Stimulated activated CD4-positive, alpha-beta T cell treated with anti-CD3 and anti-CD28 coated beads, Interleukin-15, amount 100 ng/mL, for 24 hours (primary cell): ENCODE results near the gene RHCG.
"Not testable (repeated sequence)": the region's sequence is repeated elsewhere in the genome, so short reads cannot be mapped to it uniquely, and the experiment has no call there.

Experiments used
- DNase-seq: peaks from one replicate; pipeline ENCODE4 v3.0.0-alpha.2; 2020

Gene RHCG

DNA sequence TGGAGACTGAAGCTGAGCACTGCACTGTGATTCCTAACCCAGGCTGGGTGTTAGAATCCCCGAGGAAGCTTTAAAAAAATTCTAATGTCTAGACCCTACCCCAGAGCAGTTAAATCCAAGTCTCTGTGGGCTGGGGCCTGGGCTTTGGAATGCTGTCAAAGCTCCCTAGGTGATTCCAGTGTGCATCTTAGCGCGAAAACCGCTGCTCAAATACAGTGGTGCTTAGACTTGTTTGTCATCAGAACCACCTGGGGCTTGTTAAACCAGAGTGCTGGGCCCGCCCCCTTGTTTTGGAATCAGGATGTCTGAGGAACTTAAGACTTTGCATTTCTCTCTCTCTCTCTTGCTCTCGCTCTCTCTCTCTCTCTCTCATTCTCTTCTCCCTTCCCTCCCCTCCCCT, 20.7 kb downstream of the RHCG start:
- DNase-seq: no peak

- peak; percentile 60 for DNase-seq
Observed at GRCh38 chr15:89472785-89473256, 23.6 kb downstream of the RHCG start.

DNA sequence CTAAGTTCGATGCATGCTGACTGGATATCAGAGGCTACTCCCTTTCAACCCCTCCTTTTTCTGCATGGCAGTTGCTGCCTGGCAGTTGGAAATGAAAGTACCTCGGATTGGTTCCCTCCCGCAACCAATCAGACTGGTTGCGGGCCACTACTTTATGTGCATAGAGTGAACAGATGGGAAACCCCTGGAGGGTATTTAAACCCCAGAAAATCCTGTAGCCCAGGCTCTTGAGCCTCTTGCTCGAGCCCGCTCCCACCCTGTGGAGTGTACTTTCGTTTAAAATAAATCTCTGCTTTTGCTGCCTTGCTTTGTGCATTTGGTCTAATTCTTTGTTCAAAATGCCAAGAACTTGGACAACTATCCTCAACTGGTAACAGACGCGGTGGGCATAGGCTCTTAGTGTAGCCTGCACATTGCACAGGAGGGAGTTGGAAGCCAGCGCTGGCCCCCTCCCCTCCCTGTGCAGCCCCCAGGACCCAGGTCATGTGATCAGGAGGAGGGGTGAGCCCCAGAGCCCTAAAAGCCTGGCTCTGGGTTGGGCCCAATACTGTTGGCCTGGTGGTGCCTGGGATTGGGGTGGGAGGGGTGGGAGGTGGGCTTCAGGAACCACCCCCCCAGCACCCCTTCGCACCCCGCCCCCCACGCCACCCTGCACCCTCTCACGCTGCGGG, 26.8 kb downstream of the RHCG start:
- DNase-seq: no peak

DNA sequence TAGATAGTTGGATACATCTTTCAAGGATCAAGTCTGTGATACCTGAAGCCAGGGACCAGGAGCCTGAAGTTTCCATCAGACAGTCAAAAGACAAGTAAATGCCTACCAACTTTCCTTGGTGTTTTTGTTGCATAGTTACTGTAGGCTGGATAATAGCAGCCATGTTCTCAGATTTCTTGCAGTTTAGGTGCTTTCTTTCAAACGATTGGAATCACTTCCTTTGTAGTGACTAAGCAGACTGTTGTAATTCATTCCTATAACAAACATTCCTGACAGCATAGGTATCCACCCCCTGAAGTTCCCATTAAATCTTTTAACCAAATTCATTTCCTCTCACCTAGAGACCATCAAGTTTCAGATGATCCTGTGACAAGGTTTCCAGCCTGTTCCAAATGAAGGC, 27.6 kb downstream of the RHCG start:
- not testable (repeated sequence) for DNase-seq

DNA sequence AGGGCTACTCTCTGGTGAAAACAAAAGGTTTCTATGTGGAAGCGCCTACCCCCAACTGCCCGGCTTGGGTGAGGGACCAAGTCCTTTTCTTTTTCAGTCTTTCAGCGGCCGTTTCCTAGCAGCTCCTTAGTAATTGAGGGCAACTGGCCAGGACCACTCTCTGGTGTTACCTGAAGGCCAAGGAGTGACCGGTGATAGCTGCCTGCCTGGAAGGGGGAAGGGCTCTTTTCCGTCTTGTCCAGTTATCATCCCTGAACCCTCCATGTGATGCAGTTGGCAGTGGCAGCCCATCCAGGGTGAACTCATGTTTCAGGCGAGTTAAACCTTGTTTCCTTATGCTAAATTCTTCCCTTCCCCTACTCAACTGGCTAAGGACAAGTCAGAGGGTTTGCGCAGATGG, 33.3 kb downstream of the RHCG start:
- DNase-seq: no peak

GRCh38 chr15:89462198-89462912, 34.0 kb downstream of the RHCG start:
- no peak for DNase-seq

GRCh38 chr15:89461386-89461785, 35.0 kb downstream of the RHCG start:
- no peak for DNase-seq

GRCh38 chr15:89460048-89460447, 36.3 kb downstream of the RHCG start:
- no peak for DNase-seq

- no peak for DNase-seq
Observed at GRCh38 chr15:89459271-89460038, 36.9 kb downstream of the RHCG start.

DNA sequence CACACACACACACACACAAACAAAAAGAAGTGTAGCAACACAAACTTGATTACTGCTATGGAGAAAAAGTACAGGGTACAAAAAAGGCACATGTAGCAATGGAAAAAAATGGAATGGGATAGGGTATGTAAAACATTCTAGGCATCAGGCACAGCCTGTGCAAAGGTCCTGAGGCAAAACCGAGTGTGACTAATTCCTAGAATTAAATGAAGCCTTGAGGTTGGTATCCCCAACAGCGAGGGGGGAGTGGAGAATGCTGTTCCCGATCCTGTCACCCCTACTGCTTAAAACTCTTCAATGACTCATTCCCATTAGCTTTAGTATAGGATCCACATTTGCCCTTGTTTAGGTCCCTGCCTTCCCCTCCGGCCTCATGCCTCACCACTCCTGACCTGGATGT, 37.9 kb downstream of the RHCG start:
- no peak for DNase-seq

DNA sequence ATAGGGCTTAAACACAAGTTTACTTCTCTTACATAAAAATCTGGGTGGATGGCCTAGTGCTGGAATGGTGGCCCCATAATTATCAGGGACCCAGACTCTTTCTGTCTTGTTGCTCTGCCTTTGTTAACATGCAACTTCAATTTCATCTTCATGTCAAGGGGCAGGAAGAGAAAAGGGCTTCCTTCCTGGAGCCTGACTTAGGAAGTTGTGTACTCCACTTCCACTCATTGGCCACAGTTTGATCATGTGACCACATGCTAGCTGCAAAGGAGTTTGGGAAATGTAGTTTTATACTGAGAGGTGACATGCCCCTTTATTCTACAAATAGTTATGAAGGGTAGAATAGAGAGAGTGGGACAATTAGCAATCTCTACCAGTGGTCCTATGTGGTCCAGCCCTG, 39.3 kb downstream of the RHCG start:
- no peak for DNase-seq

DNA sequence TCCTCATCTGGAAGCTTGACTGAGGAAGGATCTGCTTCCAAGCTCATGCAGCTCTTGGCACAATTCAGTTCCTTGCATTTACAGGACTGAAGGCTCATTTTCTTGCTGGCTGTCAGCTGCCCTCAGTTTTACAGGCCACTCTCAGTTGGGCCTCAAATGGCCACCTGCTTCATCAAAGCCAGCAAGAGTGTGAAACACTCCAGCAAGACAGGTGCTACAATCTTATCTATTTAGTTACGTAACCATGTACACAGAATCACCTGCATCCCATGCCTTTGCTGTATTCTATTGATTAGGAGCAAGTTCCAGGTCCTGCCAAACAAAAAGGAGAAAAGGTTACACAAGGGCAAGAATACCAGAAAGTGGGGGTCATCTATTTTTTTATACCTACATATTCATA, 40.8 kb downstream of the RHCG start:
- DNase-seq: no peak

GRCh38 chr15:89452330-89452836, 44.0 kb downstream of the RHCG start:
- no peak for DNase-seq

- DNase-seq: no peak
Observed at GRCh38 chr15:89451846-89452245, 44.5 kb downstream of the RHCG start.

- DNase-seq: no peak
Observed at GRCh38 chr15:89450076-89451006, 46.0 kb downstream of the RHCG start.

GRCh38 chr15:89448825-89449224, 47.6 kb downstream of the RHCG start:
- no peak for DNase-seq

DNA sequence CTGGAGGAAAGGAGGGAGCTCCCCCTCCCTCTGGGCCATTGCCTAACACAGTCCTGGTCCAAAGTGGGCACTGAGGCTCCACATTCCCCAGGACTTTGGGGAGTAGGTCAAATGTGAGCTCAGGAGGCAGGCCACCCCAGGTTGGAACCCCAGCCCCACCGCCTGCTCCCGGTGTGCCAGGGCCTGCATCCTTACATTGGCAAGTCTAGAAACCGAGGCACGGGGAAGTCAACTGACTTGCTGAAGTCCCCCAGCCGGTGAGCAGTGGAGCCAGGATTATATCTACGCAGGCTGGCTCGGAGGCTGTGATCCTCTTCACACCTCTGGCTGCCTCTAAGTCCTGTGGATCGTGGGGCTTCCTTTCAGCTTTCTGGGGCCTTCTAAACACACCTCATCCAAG, 48.7 kb downstream of the RHCG start:
- no peak for DNase-seq

GRCh38 chr15:89446255-89446891, 50.0 kb downstream of the RHCG start:
- no peak for DNase-seq

GRCh38 chr15:89445518-89445917, 50.9 kb downstream of the RHCG start:
- DNase-seq: no peak

GRCh38 chr15:89444241-89445225, 51.9 kb downstream of the RHCG start:
- DNase-seq: no peak

GRCh38 chr15:89443581-89443980, 52.8 kb downstream of the RHCG start:
- no peak for DNase-seq
